ENCODE measurements around the gene TIMM23.
"Not testable (repeated sequence)": the region's sequence is repeated elsewhere in the genome, so short reads cannot be mapped to it uniquely, and the experiment has no call there.

Gene TIMM23

GRCh38 chr10:45997557-45997956 lies 25.3 kb downstream of the TIMM23 start:
- no peak for DNase-seq (ENCODE audit: low read depth in 2 of 2)

- no peak for DNase-seq (ENCODE audit: low read depth in 2 of 2)
Observed at GRCh38 chr10:45997994-45998763, 25.9 kb downstream of the TIMM23 start.

- not testable (repeated sequence) for DNase-seq (ENCODE audit: low read depth in 2 of 2)
Observed at GRCh38 chr10:45999955-46000354, 27.7 kb downstream of the TIMM23 start.

GRCh38 chr10:46000538-46000937 lies 28.2 kb downstream of the TIMM23 start:
- DNase-seq (ENCODE audit: low read depth in 2 of 2), result no peak

- no peak for DNase-seq (ENCODE audit: low read depth in 2 of 2)
Observed at GRCh38 chr10:46001187-46001756, 29.0 kb downstream of the TIMM23 start.

- not testable (repeated sequence) for DNase-seq (ENCODE audit: low read depth in 2 of 2)
Observed at GRCh38 chr10:46002189-46002687, 29.9 kb downstream of the TIMM23 start.

GRCh38 chr10:46002916-46003693 lies 30.8 kb downstream of the TIMM23 start:
- DNase-seq (ENCODE audit: low read depth in 2 of 2), result no peak

- DNase-seq (ENCODE audit: low read depth in 2 of 2), result no peak
Observed at GRCh38 chr10:46004963-46005362, 32.7 kb downstream of the TIMM23 start.

GRCh38 chr10:46005383-46005782 lies 33.1 kb downstream of the TIMM23 start:
- DNase-seq (ENCODE audit: low read depth in 2 of 2), result no peak

GRCh38 chr10:46006219-46006618 lies 33.9 kb downstream of the TIMM23 start:
- no peak for DNase-seq (ENCODE audit: low read depth in 2 of 2)

- DNase-seq (ENCODE audit: low read depth in 2 of 2), result no peak
Observed at GRCh38 chr10:46012746-46013145, 40.5 kb downstream of the TIMM23 start.

- no peak for DNase-seq (ENCODE audit: low read depth in 2 of 2)
Observed at GRCh38 chr10:46014206-46014605, 41.9 kb downstream of the TIMM23 start.

- DNase-seq (ENCODE audit: low read depth in 2 of 2), result no peak
Observed at GRCh38 chr10:46014683-46015405, 42.6 kb downstream of the TIMM23 start.

- DNase-seq (ENCODE audit: low read depth in 2 of 2), result no peak
Observed at GRCh38 chr10:46016190-46016589, 43.9 kb downstream of the TIMM23 start.

GRCh38 chr10:46016811-46017210 lies 44.5 kb downstream of the TIMM23 start:
- DNase-seq (ENCODE audit: low read depth in 2 of 2), result no peak

GRCh38 chr10:46017733-46018132 lies 45.4 kb downstream of the TIMM23 start:
- DNase-seq (ENCODE audit: low read depth in 2 of 2), result no peak

- DNase-seq (ENCODE audit: low read depth in 2 of 2), result no peak
Observed at GRCh38 chr10:46018453-46019176, 46.3 kb downstream of the TIMM23 start.

GRCh38 chr10:46019177-46019528 lies 46.9 kb downstream of the TIMM23 start:
- no peak for DNase-seq (ENCODE audit: low read depth in 2 of 2)

GRCh38 chr10:46019569-46020343 lies 47.5 kb downstream of the TIMM23 start:
- DNase-seq (ENCODE audit: low read depth in 2 of 2), result no peak

GRCh38 chr10:46020344-46020657 lies 48.0 kb downstream of the TIMM23 start:
- no peak for DNase-seq (ENCODE audit: low read depth in 2 of 2)
